Large intestine (tissue), 3 donors: ENCODE data around the gene ERO1B. TPM values are rescaled to one million over a fixed set of nuclear protein-coding genes. Genes with fewer than 3 reads are reported as not detected.

ENCODE experiments used
- DNase-seq, 2 donors: peaks; one replicate each; pipeline versions ENCODE4 v3.0.0 to v3.0.0-alpha.2; 2013
- H3K27ac ChIP-seq: one replicate; pipeline ENCODE4 v1.5.1; 2013; ENCODE audit warnings: low read length
- H3K27me3 ChIP-seq: 2 replicates; pipeline ENCODE4 v1.6.1; 2013; ENCODE audit warnings: low read length; ENCODE audit not compliant: control insufficient read depth, insufficient read depth
- H3K36me3 ChIP-seq: 2 replicates; pipeline ENCODE4 v1.6.1; 2013; ENCODE audit warnings: low read length; ENCODE audit not compliant: control insufficient read depth, insufficient read depth
- H3K4me1 ChIP-seq: one replicate; pipeline ENCODE4 v1.6.1; 2013; ENCODE audit warnings: low read length; ENCODE audit not compliant: control insufficient read depth, insufficient read depth
- H3K4me3 ChIP-seq: one replicate; pipeline ENCODE4 v1.5.1; 2013; ENCODE audit warnings: low read length
- H3K9me3 ChIP-seq: one replicate; pipeline ENCODE4 v1.6.1; 2013; ENCODE audit warnings: mild to moderate bottlenecking, low read depth, low read length, moderate library complexity; ENCODE audit not compliant: control insufficient read depth
- WGBS: methylation state at CpG from one replicate; pipeline ENCODE4 v1.1.5; 2013; ENCODE audit warnings: low lambda C conversion rate; ENCODE audit not compliant: insufficient coverage; 5-methylcytosine and 5-hydroxymethylcytosine counted together
- polyA plus RNA-seq: library from polyadenylated mRNA; unstranded; fragments of 120-200 nt; gene quantifications from one replicate; pipeline ENCODE4 v1.2.1, GENCODE V29; 2013

ERO1B gene
- polyA plus RNA-seq, 1 donor, result 10.8 TPM

DNA sequence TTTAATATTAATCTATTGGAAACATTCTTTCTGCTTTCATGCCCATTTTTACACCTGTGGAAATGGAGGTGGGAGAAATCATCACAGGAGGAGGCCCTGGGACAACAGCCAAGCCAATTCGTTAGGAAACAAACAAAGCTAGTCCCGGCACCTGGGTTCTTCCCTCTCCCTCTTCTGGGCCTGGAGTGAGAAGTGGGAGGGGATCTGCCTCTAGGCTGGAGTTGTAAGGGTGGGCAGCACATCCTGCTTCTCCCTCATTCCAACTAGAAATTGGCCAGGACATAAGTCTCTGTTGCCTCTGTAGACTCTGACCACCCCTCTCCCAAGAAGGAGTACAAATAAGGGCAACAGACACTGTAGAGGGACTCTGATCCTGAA, 20.2 kb upstream of the ERO1B start:
- WGBS, result no CpG with 5 or more reads among the region's 2 CpGs

DNA sequence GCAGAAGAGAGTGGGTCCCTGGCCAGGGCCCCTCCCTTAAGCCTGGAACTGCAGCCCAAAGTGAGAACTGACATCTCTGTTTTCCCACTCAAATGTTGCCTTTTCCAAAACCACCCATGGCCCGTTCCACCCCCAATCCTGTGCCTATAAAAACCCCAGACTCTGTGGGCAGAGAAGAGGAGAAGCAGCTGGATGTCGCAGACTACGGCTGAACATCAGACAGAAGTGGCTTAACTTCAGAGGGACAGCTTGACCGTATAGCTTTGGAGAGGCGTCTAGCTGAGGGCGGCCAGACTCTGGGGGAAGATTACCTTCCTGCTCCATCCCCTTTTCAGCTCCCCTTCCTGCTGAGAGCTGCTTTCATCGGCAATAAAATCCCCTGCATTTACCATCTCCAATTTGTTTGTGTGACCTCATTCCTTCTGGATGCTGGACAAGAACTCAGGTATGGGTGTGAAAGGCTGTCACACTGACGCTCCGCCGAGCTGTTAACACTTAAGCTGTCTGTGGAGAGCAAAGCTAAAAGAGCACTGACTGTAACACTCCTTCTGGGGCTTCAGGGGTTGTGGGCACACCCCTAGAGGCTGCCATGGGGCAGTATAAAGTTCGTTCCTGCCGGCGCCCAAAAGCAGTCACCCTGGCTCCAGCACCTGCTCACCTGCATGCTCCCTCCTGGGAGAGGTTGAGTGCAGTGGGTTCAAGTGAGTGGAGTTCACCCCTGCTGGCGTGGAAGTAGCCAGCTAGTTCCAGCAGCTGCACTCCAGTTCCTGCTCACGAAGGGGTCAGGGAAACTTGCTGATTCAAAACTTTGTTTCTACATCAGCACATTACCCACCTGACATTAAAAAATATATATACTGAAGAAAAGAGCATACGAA, 19.6 kb upstream of the ERO1B start:
- no peak overlapping the region for H3K27ac ChIP-seq
- no peak for DNase-seq
- H3K9me3 ChIP-seq, result no peaks in the 10 kb centered on the region
- no peaks in the 10 kb centered on the region for H3K4me1 ChIP-seq
- H3K4me3 ChIP-seq, result no peak overlapping the region
- H3K27me3 ChIP-seq, result no peaks in the 10 kb centered on the region
- 86% methylated on average over 1 of the region's 16 CpGs for WGBS
- H3K36me3 ChIP-seq, result no peaks in the 10 kb centered on the region

More for the DNA sequence above, 20.2 kb upstream of the ERO1B start:
- Histone ChIP-seq H3K27me3 (no peaks in the 10 kb centered on the region), H3K4me3 (no peak overlapping the region), H3K36me3 (no peaks in the 10 kb centered on the region), H3K4me1 (no peaks in the 10 kb centered on the region), H3K9me3 (no peaks in the 10 kb centered on the region), H3K27ac (no peak overlapping the region)
- no peak for DNase-seq

DNA sequence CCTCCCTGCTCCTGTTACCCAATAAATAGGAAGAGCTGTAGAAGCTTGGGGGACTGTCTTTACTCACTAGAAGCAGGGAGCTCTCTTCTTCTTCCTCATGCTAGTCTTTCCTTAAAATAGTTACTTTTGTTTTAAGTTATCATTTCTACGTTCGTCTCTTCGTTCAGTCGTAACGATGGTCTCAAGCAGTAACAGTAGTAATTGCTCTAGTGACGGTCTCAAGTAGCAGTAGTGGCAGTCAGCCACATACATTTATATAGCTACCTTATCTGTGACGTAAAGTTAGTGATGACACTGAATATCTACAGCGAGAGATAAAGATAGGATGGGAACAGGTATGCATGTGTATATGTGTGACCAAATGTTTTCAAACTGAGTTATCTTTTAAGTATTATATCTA, 15.4 kb upstream of the ERO1B start:
- peak in 1 of 2 donors; percentile 39 for DNase-seq
- WGBS, result 80% methylated on average over 1 of the region's 8 CpGs
- Histone ChIP-seq H3K4me1 (no peaks in the 10 kb centered on the region), H3K27me3 (no peaks in the 10 kb centered on the region), H3K36me3 (no peaks in the 10 kb centered on the region), H3K4me3 (no peak overlapping the region), H3K9me3 (no peaks in the 10 kb centered on the region), H3K27ac (no peak overlapping the region)

DNA sequence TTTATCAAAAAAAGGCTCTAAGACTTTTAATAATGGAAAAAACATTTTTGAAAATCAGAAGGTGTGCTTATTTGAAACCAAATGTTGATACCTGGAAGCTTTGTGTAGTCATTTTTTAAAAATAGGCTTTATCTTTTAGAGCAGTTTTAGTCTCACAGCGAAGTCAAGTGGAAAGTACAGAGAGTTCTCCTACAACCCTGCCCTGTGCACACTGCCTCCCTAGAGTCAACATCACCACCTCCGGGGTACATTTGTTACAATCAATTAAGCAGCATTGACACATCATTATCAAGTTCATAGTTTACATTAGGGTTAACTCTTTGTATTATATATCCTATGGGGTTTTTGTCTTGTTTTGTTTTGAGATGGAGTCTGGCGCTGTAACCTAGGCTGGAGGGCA, 10.7 kb upstream of the ERO1B start:
- Histone ChIP-seq H3K36me3 (no peaks in the 10 kb centered on the region), H3K27ac (no peak overlapping the region), H3K4me1 (no peaks in the 10 kb centered on the region), H3K4me3 (no peak overlapping the region), H3K27me3 (peaks cover 6% of the 10 kb centered on the region), H3K9me3 (no peaks in the 10 kb centered on the region)
- WGBS, result 67% methylated on average over 1 of the region's 3 CpGs
- no peak for DNase-seq

DNA sequence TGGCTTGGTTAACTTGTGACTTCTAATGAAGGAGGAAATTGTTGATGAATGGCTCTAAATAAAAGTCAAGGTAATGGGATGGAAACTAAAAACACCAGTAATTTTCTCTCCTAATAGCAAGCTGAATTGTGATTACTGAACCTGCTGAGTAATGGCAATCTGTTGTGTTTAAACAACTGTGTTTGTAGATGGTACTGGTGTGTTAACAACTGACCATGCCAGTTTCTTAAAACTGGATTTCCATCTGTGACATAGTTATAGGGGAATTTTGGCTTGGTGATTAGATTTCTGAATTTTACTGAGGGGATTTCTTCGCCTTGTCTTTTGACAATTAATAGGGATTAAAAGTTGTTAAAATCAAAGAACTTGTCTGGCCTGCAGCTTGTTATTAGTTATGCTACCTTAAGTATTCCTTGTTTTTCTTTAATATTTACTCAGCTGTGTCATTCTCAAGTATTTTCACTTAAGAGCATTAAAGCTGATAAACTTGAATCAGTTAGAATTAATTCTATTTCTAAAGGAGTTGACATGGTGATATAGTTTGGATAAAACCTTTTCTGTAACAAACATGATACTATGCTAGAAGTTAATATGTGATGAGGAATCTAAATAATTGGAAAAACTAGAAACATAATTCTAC, 7.9 kb upstream of the ERO1B start:
- no peak overlapping the region for H3K27ac ChIP-seq
- no peak for DNase-seq
- H3K4me3 ChIP-seq, result no peak overlapping the region
- H3K4me1 ChIP-seq, result no peaks in the 10 kb centered on the region
- H3K9me3 ChIP-seq, result no peaks in the 10 kb centered on the region
- H3K27me3 ChIP-seq, result peaks cover 9% of the 10 kb centered on the region
- H3K36me3 ChIP-seq, result no peaks in the 10 kb centered on the region
- WGBS, result 100% methylated on average over 1 of the region's 1 CpG

DNA sequence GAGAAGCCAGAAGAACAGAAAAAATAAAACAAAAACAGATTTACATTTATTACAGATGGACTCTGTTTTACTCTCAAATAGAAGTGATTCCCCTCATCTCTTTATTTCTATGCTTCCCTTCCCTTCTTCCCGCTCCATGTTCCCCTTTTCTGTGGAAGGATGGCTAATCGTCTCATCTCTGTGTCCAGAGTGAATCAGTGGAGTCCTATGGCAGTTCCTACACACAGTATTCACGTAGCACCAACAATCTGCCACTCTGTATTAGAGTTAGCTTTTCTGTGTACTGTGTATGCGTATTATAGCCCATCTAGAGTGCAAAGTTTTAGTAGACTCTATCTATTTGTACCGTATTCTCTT, 6.8 kb upstream of the ERO1B start:
- Histone ChIP-seq H3K4me3 (no peak overlapping the region), H3K4me1 (no peaks in the 10 kb centered on the region), H3K36me3 (no peaks in the 10 kb centered on the region), H3K9me3 (no peaks in the 10 kb centered on the region), H3K27ac (no peak overlapping the region), H3K27me3 (peaks cover 12% of the 10 kb centered on the region)
- no peak for DNase-seq
- WGBS, result 40% methylated on average over 1 of the region's 5 CpGs

DNA sequence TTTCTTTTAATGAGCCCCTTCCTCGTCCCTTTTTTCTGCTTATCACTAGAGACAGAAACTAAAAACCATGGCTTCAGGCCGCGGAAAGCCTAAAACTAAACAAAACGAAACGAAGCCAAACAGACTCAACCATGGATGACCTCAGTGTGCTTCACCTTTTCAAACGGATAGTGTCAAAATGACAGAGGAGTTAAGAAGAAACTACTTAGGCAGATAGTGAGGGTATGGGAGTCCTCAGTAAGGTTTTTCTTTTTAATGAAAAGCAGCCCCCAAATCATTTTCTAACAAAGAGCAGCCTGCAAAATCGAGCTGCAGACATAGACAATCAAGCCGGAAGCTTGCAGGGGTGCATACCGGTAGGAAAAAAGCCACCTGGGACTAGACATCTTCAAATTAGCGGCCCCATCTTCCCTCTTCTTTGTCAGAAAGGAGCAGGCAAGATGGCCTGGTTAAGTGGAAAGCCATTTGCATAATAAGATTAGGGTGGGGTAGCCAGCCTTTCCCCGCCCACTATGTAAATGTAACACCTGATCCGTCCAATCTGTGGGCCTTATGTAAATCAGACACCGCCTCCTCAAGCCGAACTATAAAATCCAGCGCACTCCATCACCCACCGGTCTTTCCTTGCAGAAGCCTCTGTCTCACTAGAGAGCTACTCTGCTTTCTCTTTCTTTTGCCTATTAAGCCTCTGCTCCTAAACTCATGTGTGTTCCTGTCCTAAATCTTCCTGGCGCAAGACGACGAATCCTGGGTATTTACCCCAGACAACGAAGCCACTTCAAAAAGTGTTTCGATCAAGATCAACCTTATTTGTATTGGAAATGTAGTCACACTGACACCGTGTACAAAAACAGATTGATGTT, 6.2 kb upstream of the ERO1B start:
- 93% methylated on average over 7 of the region's 22 CpGs for WGBS
- Histone ChIP-seq H3K4me1 (no peaks in the 10 kb centered on the region), H3K9me3 (no peaks in the 10 kb centered on the region), H3K36me3 (no peaks in the 10 kb centered on the region), H3K4me3 (no peak overlapping the region), H3K27ac (no peak overlapping the region), H3K27me3 (peaks cover 17% of the 10 kb centered on the region)
- no peak for DNase-seq

DNA sequence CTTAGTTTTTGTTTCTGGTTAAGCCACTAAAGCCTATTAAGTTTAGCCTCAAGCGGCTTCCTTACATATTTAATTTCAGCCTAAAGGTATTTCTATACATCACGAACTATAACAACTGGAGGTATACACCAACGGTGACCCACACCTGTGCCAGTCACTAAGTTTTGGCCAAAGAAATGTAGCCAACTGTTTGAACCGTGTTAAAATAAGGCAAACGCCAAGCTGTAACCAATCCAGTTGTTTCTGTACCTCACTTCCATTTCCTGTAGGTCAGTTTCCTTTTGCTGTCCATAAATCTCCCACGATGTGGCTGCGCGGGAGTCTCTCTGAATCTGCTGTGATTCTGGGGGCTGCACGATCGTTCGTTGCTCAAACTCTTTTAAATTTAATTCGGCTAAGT, 5.6 kb upstream of the ERO1B start:
- H3K27ac ChIP-seq, result no peak overlapping the region

DNA sequence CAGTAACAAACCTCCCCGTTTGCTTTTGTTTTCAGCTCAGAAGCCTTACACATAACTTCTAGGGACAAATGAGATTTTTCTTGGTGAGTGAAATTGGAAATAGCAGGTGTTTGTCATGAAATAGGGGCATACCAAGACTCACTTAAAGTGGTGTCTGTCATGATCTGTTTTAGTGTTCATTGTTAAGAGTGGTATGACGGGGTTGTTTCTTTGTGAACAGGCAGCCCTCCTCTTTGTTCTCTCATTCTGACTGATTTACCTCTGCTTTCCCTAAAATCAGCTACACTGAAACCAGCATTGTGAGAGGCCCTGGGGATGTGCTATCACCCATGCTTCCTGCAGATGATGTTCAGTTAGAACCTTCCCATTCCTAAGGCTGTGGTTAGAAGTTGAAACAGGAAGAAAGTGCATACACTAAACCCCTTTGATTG, 2.5 kb upstream of the ERO1B start:
- peaks cover 33% of the 10 kb centered on the region for H3K27me3 ChIP-seq
- H3K9me3 ChIP-seq, result no peaks in the 10 kb centered on the region
- WGBS, result 100% methylated on average over 1 of the region's 2 CpGs
- H3K4me1 ChIP-seq, result no peaks in the 10 kb centered on the region
- H3K36me3 ChIP-seq, result no peaks in the 10 kb centered on the region
- no peak for DNase-seq
- no peak overlapping the region for H3K27ac ChIP-seq
- no peak overlapping the region for H3K4me3 ChIP-seq

More for the DNA sequence above, 5.6 kb upstream of the ERO1B start:
- WGBS, result 96% methylated on average over 5 of the region's 12 CpGs
- Histone ChIP-seq H3K36me3 (no peaks in the 10 kb centered on the region), H3K4me3 (no peak overlapping the region), H3K27me3 (peaks cover 21% of the 10 kb centered on the region), H3K4me1 (no peaks in the 10 kb centered on the region), H3K9me3 (no peaks in the 10 kb centered on the region)
- no peak for DNase-seq

DNA sequence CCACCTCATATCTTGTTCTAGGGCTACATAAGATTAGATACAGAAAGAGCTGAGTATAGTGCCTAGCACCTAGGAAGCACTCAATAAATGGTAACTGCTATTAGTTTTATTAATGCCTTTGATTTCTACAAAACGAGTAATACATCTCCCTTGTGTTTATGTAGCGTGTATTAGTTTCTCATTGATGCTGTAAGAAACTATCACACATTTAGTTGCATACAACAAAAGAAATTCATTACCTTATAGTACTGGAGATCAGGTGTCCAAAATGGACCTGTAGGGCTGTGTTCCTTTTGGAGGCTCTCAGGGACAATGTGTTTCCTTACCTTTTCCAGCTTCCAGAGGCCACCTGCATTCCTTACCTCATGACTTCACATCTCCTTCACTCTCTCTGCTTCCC, 961 bp upstream of the ERO1B start:
- H3K4me1 ChIP-seq, result no peaks in the 10 kb centered on the region
- peaks cover 32% of the 10 kb centered on the region for H3K27me3 ChIP-seq
- no peak overlapping the region for H3K4me3 ChIP-seq
- H3K9me3 ChIP-seq, result no peaks in the 10 kb centered on the region
- WGBS, result 100% methylated on average over 1 of the region's 2 CpGs
- H3K36me3 ChIP-seq, result no peaks in the 10 kb centered on the region
- no peak overlapping the region for H3K27ac ChIP-seq
- DNase-seq, result no peak
